AG08396 (cell line): ENCODE results near the gene THSD7A.

Experiments used
- DNase-seq: peaks from one replicate; pipeline ENCODE4 v3.0.0; 2012; ENCODE audit warnings: low spot score, mixed read lengths

The THSD7A gene

DNA sequence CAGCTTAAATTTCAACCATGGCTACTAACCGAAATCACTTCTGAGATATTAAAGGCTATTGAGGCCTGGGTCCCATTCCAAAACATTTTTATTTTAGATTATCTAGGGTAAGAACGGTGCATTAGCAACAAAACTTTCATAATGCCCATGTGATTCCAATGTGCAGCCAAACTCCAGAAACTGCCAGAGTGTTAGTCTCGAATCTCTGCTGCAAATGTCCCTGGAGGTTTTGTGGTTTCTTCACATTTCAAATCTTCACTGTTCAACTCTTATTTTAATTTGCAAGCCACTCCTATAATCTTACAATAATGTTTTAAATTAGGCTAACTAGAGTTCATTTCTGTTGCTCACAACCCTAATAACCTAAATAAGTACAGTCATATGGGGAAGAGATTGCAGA lies 501.3 kb downstream of the THSD7A start:
- DNase-seq, result no peak

DNA sequence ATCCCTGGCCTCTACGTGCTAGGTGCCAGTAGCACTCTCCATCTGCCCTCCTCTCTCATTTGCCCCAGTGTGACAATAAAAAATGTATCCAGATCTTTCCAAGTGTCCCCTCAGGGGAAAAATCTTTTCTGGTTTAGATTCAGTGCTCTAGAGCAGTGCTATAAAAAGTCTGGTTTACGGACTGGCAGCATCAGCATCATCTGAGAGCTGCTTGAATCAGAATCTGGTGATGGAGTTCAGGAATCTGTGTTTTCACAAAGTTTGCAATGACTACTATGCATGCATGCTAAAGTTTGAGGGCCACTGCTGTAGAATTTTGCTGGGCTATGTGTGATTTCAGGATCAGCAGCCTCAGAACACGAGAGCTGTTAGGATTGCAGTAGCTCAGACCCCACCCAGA lies 501.8 kb downstream of the THSD7A start:
- DNase-seq, result no peak

GRCh38 chr7:11329626-11330025 lies 502.4 kb downstream of the THSD7A start:
- DNase-seq, result no peak

- DNase-seq, result no peak
Observed at GRCh38 chr7:11328309-11328708, 503.7 kb downstream of the THSD7A start.

DNA sequence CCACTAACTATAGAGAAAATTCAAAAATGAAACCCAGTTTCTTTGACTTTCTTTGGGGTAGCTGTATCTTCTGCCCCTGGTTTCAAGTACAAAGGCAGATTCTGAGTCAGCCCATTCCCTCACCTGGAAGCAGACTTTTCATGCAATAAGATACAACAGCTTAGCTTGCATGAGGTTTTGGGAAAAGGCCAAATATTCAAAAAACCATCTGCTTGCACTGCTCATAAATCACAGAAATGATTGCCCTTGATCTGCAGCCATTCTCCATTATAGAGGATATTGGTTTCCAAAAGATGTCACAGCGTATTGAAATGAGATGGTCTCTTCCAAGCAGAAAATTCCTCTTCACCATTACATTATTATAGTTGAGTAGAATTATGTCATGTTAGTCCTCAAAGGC lies 504.4 kb downstream of the THSD7A start:
- no peak for DNase-seq
